CD4-positive, CD25-positive, alpha-beta regulatory T cell (primary cell): ENCODE results near the gene CDC42EP3. TPM values are rescaled to one million over a fixed set of nuclear protein-coding genes. Genes with fewer than 3 reads are reported as not detected.
A peak's percentile ranks its signal among the peaks of the same experiment; 100 is the strongest.

Experiments
- ATAC-seq, 2 donors: fragments of 150-1000 bp; cut with Tn5 transposase; one replicate each; pipeline ENCODE4 v1.10.0; 2021; ENCODE audit warnings: low read depth in 2 of 2, moderate number of reproducible peaks in 2 of 2, moderate library complexity in 1 of 2
- DNase-seq, 3 donors: peaks; one replicate each; pipeline versions ENCODE4 v3.0.0 to v3.0.0-alpha.2; 2012 to 2022; ENCODE audit warnings: mixed read lengths in 1 of 3
- H3K27ac ChIP-seq: one replicate; pipeline ENCODE4 v1.7.0; 2013; ENCODE audit warnings: mild to moderate bottlenecking, low read length; ENCODE audit not compliant: insufficient read depth, poor library complexity, severe bottlenecking
- H3K27me3 ChIP-seq: one replicate; pipeline ENCODE4 v1.7.0; 2013; ENCODE audit warnings: low read length; ENCODE audit not compliant: control insufficient read depth, insufficient read depth
- H3K36me3 ChIP-seq: one replicate; pipeline ENCODE4 v1.7.0; 2013; ENCODE audit warnings: mild to moderate bottlenecking, low read length, moderate library complexity; ENCODE audit not compliant: control insufficient read depth, insufficient read depth
- H3K4me1 ChIP-seq: 2 replicates; pipeline ENCODE4 v1.7.0; 2013; ENCODE audit warnings: mild to moderate bottlenecking, low read length; ENCODE audit not compliant: insufficient read depth, control insufficient read depth, poor library complexity, severe bottlenecking
- H3K4me3 ChIP-seq: one replicate; pipeline ENCODE4 v1.7.0; 2013; ENCODE audit warnings: low read depth, mild to moderate bottlenecking, low read length, moderate library complexity
- H3K9me3 ChIP-seq, 2 experiments: 1 replicate in 1 of 2; 2 replicates in 1 of 2; pipeline ENCODE4 v1.7.0; 2013; ENCODE audit warnings: low read length in 2 of 2, mild to moderate bottlenecking in 1 of 2, moderate library complexity in 1 of 2; ENCODE audit not compliant: control insufficient read depth in 2 of 2
- H3K27ac Mint-ChIP-seq, 3 donors: one replicate each; pipeline ENCODE4 v1.8.0; 2020 to 2022; ENCODE audit warnings: mild to moderate bottlenecking in 3 of 3, mixed read lengths in 3 of 3, moderate library complexity in 2 of 3
- H3K27me3 Mint-ChIP-seq: one replicate; pipeline ENCODE4 v1.8.0; 2022; ENCODE audit warnings: mild to moderate bottlenecking, mixed read lengths
- H3K36me3 Mint-ChIP-seq: one replicate; pipeline ENCODE4 v1.8.0; 2020; ENCODE audit warnings: mixed read lengths
- H3K4me1 Mint-ChIP-seq, 4 donors: one replicate each; pipeline ENCODE4 v1.8.0; 2020 to 2022; ENCODE audit warnings: mixed read lengths in 4 of 4, mild to moderate bottlenecking in 1 of 4
- H3K4me3 Mint-ChIP-seq, 4 donors: one replicate each; pipeline ENCODE4 v1.8.0; 2020 to 2022; ENCODE audit warnings: mild to moderate bottlenecking in 4 of 4, mixed read lengths in 4 of 4, moderate library complexity in 3 of 4
- H3K9me3 Mint-ChIP-seq, 7 donors: one replicate each; pipeline ENCODE4 v1.8.0; 2020 to 2022; ENCODE audit warnings: mixed read lengths in 7 of 7, mild to moderate bottlenecking in 3 of 7, moderate library complexity in 2 of 7
- polyA plus RNA-seq, 4 donors: library from polyadenylated mRNA; unstranded; fragments of 300-500 nt; fragmentation: Illumina TruSeq; gene quantifications; one replicate each; pipeline ENCODE4 v1.2.3, GENCODE V29; 2021
- total RNA-seq: library from RNA; stranded (reverse); gene quantifications from one replicate; pipeline ENCODE4 v1.2.3, GENCODE V29; 2022

The CDC42EP3 gene
- total and polyA plus RNA-seq, 5 donors from 2014 or later, result 36.4 to 81.4 (median 64.3) TPM

DNA sequence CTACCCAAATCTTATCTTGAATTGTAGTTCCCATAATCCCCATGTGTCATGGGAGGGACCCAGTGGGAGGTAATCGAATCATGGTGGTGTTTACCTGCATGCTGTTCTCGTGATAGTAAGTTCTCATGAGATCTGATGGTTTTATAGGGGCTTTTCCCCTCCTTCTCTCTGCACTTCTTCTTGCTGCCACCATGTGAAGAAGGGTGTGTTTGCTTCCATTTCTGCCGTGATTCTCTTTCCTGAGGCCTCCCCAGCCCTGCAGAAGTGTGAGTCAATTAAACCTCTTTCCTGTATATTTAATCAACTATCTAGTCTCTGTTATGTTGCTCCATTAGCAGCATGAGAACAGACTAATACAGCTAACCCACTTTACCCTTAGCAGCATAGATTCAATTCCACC lies 37.6 kb downstream of the CDC42EP3 start:
- Mint-ChIP-seq H3K27ac (peak overlapping the region; percentile 63 to 98 (median 92)), H3K9me3 (peaks cover 0 to 1% (median 0%) of the 10 kb centered on the region in 7 donors), H3K4me3 (peak overlapping the region in 3 of 4 donors; percentile 4 to 60 (median 50)), H3K4me1 (peaks cover 37 to 74% (median 61%) of the 10 kb centered on the region in 4 donors), H3K27me3 (no peaks in the 10 kb centered on the region), H3K36me3 (peaks cover 25% of the 10 kb centered on the region)
- ATAC-seq (no peak), DNase-seq (no peak)
- Histone ChIP-seq H3K4me3 (no peak overlapping the region), H3K9me3 (no peaks in the 10 kb centered on the region), H3K27ac (peak overlapping the region; percentile 80), H3K36me3 (no peaks in the 10 kb centered on the region), H3K4me1 (peaks cover 35% of the 10 kb centered on the region), H3K27me3 (no peaks in the 10 kb centered on the region)

DNA sequence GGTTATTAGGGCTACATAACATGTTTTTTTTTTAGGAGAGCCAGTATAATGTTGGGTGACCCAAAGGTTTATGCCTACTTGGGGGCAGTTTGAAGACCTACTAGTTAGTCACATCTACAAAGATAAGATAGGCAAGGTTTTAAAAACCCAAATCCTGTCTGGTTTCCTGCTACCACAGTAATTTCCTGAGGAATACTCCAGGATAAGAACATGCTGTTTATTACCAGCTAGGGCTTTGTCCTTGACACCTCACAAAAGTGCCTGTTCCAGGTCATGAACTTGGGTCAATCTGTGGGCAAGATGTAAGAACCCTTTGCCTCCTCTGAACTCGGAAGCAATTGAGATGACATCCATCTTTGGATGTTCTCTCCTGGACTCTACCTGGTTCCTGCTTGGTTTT lies 38.2 kb downstream of the CDC42EP3 start:
- peaks cover 0 to 1% (median 0%) of the 10 kb centered on the region in 7 donors for H3K9me3 Mint-ChIP-seq
- no peak overlapping the region for H3K4me3 ChIP-seq
- peaks cover 37 to 74% (median 61%) of the 10 kb centered on the region in 4 donors for H3K4me1 Mint-ChIP-seq
- H3K4me1 ChIP-seq, result peaks cover 35% of the 10 kb centered on the region
- DNase-seq, result no peak
- H3K27me3 Mint-ChIP-seq, result no peaks in the 10 kb centered on the region
- no peaks in the 10 kb centered on the region for H3K27me3 ChIP-seq
- H3K9me3 ChIP-seq, result no peaks in the 10 kb centered on the region
- H3K36me3 ChIP-seq, result no peaks in the 10 kb centered on the region
- peak overlapping the region in 1 of 4 donors; percentile 50 for H3K4me3 Mint-ChIP-seq
- H3K27ac Mint-ChIP-seq, result peak overlapping the region in 2 of 3 donors; percentile 63 to 92
- no peak for ATAC-seq
- H3K27ac ChIP-seq, result no peak overlapping the region
- peaks cover 22% of the 10 kb centered on the region for H3K36me3 Mint-ChIP-seq

DNA sequence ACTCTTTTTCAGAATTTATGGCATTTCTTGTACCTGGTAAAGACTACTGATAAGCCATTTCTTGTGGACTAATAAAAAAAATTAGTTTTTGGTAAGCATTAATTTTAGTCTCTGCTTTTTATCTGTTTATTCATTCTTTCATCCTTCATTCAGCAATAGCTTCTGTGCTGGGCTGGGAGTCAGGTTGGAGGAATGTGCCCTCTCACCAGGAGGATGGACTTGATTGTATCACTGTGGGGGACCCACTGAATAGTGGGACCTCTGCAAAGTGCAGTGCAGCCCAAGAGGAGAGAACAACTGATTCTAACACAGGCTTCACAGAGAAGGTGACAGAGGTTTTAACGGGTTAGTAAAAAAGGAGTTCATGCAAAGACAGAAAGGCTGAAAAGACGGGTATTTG lies 39.1 kb downstream of the CDC42EP3 start:
- no peak for ATAC-seq
- Mint-ChIP-seq H3K27me3 (no peaks in the 10 kb centered on the region), H3K4me1 (peaks cover 34 to 68% (median 58%) of the 10 kb centered on the region in 4 donors), H3K9me3 (peaks cover 0 to 1% (median 0%) of the 10 kb centered on the region in 7 donors), H3K27ac (no peak overlapping the region), H3K4me3 (peak overlapping the region in 2 of 4 donors; percentile 7 to 24), H3K36me3 (peaks cover 22% of the 10 kb centered on the region)
- H3K36me3 ChIP-seq, result no peaks in the 10 kb centered on the region
- no peaks in the 10 kb centered on the region for H3K9me3 ChIP-seq
- no peaks in the 10 kb centered on the region for H3K27me3 ChIP-seq
- H3K4me3 ChIP-seq, result no peak overlapping the region
- H3K27ac ChIP-seq, result no peak overlapping the region
- peaks cover 38% of the 10 kb centered on the region for H3K4me1 ChIP-seq
- no peak for DNase-seq

DNA sequence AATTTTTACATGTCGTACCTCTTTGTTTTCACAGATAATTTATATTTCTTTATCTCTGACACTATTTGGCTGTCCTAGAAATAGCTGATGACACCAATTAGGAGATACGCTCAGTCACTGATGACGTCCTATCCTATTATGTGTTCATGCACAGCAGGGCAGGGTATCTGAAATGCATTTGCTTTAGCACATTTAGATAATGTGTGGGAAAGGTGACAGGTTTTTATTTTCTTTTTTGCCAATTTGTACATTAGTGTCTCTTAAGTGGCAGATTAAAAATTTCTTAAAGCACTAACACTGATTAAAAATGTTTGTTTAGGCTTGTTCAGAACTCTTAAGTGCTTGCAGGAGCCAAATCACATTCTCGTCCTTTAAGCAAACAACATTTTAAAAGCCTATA lies 39.7 kb downstream of the CDC42EP3 start:
- no peak overlapping the region for H3K4me3 ChIP-seq
- peaks cover 38% of the 10 kb centered on the region for H3K4me1 ChIP-seq
- H3K27ac ChIP-seq, result no peak overlapping the region
- no peaks in the 10 kb centered on the region for H3K27me3 ChIP-seq
- Mint-ChIP-seq H3K36me3 (peaks cover 22% of the 10 kb centered on the region), H3K4me1 (peaks cover 34 to 68% (median 59%) of the 10 kb centered on the region in 4 donors), H3K4me3 (no peak overlapping the region), H3K9me3 (peaks cover 0 to 1% (median 0%) of the 10 kb centered on the region in 7 donors), H3K27me3 (no peaks in the 10 kb centered on the region), H3K27ac (no peak overlapping the region)
- ATAC-seq (no peak), DNase-seq (no peak)
- H3K36me3 ChIP-seq, result no peaks in the 10 kb centered on the region
- no peaks in the 10 kb centered on the region for H3K9me3 ChIP-seq

DNA sequence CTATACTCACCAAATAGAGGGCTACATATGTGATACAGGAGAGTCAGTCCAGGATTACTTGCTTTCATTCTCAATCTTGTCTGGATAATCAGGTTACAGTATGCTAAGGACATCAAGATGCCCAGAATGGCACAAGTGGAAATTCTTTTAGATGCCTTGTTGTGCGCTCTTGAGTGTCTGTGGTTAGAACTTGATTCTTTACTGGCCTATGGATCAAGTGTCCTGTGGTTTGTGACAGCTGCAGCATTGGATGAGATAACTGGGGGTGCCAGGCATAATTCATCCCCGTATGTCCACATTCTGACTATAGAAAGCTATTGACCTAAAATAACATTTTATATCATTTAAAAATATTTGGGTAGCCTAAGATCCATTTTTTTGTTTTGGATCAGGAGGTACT lies 40.1 kb downstream of the CDC42EP3 start:
- H3K9me3 ChIP-seq, result no peaks in the 10 kb centered on the region
- H3K27ac Mint-ChIP-seq, result peak overlapping the region in 2 of 3 donors; percentile 6
- no peak overlapping the region for H3K4me3 ChIP-seq
- H3K36me3 ChIP-seq, result no peaks in the 10 kb centered on the region
- no peak overlapping the region for H3K27ac ChIP-seq
- H3K4me1 ChIP-seq, result peaks cover 38% of the 10 kb centered on the region
- H3K27me3 Mint-ChIP-seq, result no peaks in the 10 kb centered on the region
- peaks cover 37 to 68% (median 59%) of the 10 kb centered on the region in 4 donors for H3K4me1 Mint-ChIP-seq
- no peaks in the 10 kb centered on the region for H3K27me3 ChIP-seq
- H3K36me3 Mint-ChIP-seq, result peaks cover 22% of the 10 kb centered on the region
- peak overlapping the region in 1 of 4 donors; percentile 9 for H3K4me3 Mint-ChIP-seq
- no peak for ATAC-seq
- no peak for DNase-seq
- H3K9me3 Mint-ChIP-seq, result peaks cover 0 to 1% (median 0%) of the 10 kb centered on the region in 7 donors

GRCh38 chr2:37630776-37631175 lies 40.7 kb downstream of the CDC42EP3 start:
- Histone ChIP-seq H3K9me3 (no peaks in the 10 kb centered on the region), H3K36me3 (no peaks in the 10 kb centered on the region), H3K27ac (no peak overlapping the region), H3K4me3 (no peak overlapping the region), H3K27me3 (no peaks in the 10 kb centered on the region), H3K4me1 (peaks cover 38% of the 10 kb centered on the region)
- no peak for DNase-seq
- Mint-ChIP-seq H3K4me1 (peaks cover 41 to 68% (median 59%) of the 10 kb centered on the region in 4 donors), H3K27ac (peak overlapping the region in 2 of 3 donors; percentile 6), H3K27me3 (no peaks in the 10 kb centered on the region), H3K9me3 (peaks cover 0 to 1% (median 0%) of the 10 kb centered on the region in 7 donors), H3K4me3 (peak overlapping the region in 1 of 4 donors; percentile 9), H3K36me3 (peaks cover 22% of the 10 kb centered on the region)
- ATAC-seq, result no peak

GRCh38 chr2:37630301-37630700 lies 41.1 kb downstream of the CDC42EP3 start:
- ATAC-seq, result no peak
- H3K4me3 ChIP-seq, result no peak overlapping the region
- Mint-ChIP-seq H3K36me3 (peaks cover 22% of the 10 kb centered on the region), H3K4me3 (peak overlapping the region in 1 of 4 donors; percentile 9), H3K27me3 (no peaks in the 10 kb centered on the region), H3K9me3 (peaks cover 0 to 1% (median 0%) of the 10 kb centered on the region in 7 donors), H3K4me1 (peaks cover 39 to 68% (median 59%) of the 10 kb centered on the region in 4 donors), H3K27ac (peak overlapping the region in 1 of 3 donors; percentile 68)
- H3K27ac ChIP-seq, result no peak overlapping the region
- no peaks in the 10 kb centered on the region for H3K9me3 ChIP-seq
- H3K27me3 ChIP-seq, result no peaks in the 10 kb centered on the region
- H3K36me3 ChIP-seq, result no peaks in the 10 kb centered on the region
- H3K4me1 ChIP-seq, result peaks cover 38% of the 10 kb centered on the region
- no peak for DNase-seq

GRCh38 chr2:37629529-37629928 lies 41.9 kb downstream of the CDC42EP3 start:
- Mint-ChIP-seq H3K4me3 (no peak overlapping the region), H3K4me1 (peaks cover 37 to 68% (median 59%) of the 10 kb centered on the region in 4 donors), H3K36me3 (peaks cover 16% of the 10 kb centered on the region), H3K27me3 (no peaks in the 10 kb centered on the region), H3K27ac (peak overlapping the region in 2 of 3 donors; percentile 31 to 68), H3K9me3 (peaks cover 0 to 1% (median 0%) of the 10 kb centered on the region in 7 donors)
- Histone ChIP-seq H3K4me1 (peaks cover 38% of the 10 kb centered on the region), H3K4me3 (no peak overlapping the region), H3K9me3 (no peaks in the 10 kb centered on the region), H3K27me3 (no peaks in the 10 kb centered on the region), H3K36me3 (no peaks in the 10 kb centered on the region), H3K27ac (no peak overlapping the region)
- DNase-seq (no peak), ATAC-seq (no peak)
